ENCODE measurements around the gene SLC7A14.
A peak's percentile ranks its signal among the peaks of the same experiment; 100 is the strongest.

Gene SLC7A14

GRCh38 chr3:170532573-170532972 lies 53.3 kb downstream of the SLC7A14 start:
- no peak for FAIRE-seq

- FAIRE-seq = no peak
Measured at GRCh38 chr3:170531657-170532335, 54.1 kb downstream of the SLC7A14 start.

DNA sequence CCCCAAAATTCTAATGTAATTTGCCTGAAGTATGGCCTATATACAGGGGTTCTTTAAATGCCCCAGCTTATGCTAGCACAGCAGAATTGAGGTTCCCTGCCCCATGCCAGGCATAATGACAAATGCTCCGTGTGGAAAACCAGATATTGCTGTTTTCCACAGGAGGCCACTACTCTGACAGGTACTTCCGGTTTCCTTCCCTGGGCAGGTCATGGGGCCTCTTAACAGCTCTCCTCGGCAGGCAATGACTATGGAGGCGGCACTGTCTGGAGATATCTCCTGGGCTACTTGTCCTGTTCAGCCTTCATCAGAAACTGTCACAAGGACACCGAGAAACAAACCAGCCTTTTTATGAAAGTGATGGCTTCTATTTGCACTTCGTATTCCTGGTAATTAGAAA lies 54.8 kb downstream of the SLC7A14 start:
- FAIRE-seq = no peak

GRCh38 chr3:170529912-170530311 lies 56.0 kb downstream of the SLC7A14 start:
- no peak for FAIRE-seq

- FAIRE-seq = no peak
Measured at GRCh38 chr3:170529346-170529745, 56.5 kb downstream of the SLC7A14 start.

- FAIRE-seq = no peak
Measured at GRCh38 chr3:170528726-170529125, 57.1 kb downstream of the SLC7A14 start.

DNA sequence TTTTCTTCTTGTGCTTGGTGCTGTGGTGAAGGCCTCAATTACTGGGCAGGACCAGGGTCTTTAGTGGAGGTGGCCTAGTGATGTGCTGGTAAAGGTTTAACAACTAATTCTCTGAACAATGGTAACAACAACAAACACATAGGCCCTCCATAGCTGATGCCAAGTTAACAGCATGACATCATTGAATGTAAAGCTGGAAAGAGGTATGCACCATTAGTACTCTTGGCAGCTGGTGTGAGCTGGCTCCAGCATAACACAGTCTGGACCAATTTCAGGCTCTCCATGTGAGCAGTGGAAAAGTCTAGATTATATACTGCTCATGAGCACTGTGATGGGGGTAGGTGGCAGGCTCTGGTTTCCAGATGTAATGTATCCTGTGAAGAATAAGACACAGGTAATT lies 61.8 kb downstream of the SLC7A14 start:
- FAIRE-seq = no peak

- FAIRE-seq = no peak
Measured at GRCh38 chr3:170523248-170523647, 62.6 kb downstream of the SLC7A14 start.

DNA sequence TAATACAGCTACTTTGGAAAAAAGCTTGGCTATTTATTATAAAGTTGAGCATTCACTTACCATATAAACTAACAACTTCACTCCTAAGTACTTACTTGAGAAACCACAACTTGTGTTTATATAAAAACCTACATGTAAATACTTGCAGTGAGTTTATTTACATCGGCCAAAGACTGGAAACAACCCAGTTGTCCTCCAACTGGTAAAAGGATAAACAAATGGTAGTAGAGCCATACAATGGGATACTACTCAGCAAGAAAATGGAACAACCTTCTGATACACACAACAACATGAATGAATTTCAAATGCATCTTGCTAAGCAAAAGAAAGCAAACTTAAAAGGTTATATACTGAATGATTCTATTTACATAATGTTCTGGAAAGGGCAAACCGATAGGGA lies 63.7 kb downstream of the SLC7A14 start:
- FAIRE-seq = no peak

DNA sequence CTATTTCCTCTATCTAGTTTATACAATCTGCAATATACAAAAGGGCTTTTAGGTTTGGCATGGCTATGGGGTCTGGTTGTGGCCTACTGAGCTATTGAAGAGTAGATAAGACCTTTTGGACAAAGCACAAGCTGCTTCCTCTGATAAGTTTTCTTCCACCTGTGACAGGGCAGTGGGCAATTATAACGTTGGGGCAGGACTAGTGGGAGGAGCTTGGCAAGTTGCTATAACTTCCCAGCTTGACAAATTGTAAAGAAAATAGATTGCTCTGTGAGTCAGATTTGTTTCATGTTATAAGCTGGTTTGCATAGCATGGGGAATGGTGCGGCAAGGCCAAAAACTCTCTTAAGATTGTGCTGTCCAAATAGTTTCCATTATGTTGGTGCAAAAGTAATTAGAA lies 64.9 kb downstream of the SLC7A14 start:
- no peak for FAIRE-seq

GRCh38 chr3:170517242-170517945 lies 68.5 kb downstream of the SLC7A14 start:
- FAIRE-seq = no peak

DNA sequence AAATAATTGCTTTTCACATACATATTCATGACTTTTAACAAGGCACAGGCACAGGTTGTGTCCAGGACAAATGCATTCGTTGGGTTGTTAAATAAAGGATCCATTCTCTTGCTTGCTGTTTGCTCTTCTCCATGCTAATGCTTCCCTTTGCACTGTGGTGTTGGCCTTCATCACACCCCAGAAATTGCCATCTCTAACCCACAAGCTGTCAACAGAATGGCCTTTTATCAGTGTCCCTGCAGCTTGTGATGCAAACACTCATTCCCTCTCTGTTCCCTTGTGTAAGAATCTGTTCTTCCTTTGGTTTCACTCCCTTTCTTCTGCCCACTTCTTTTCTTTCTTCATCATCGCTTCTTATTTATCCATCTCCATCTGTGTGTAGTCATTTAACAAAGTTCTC lies 72.2 kb downstream of the SLC7A14 start:
- no peak for FAIRE-seq

GRCh38 chr3:170511371-170511770 lies 74.5 kb downstream of the SLC7A14 start:
- no peak for FAIRE-seq

GRCh38 chr3:170508839-170509238 lies 77.0 kb downstream of the SLC7A14 start:
- no peak for FAIRE-seq

DNA sequence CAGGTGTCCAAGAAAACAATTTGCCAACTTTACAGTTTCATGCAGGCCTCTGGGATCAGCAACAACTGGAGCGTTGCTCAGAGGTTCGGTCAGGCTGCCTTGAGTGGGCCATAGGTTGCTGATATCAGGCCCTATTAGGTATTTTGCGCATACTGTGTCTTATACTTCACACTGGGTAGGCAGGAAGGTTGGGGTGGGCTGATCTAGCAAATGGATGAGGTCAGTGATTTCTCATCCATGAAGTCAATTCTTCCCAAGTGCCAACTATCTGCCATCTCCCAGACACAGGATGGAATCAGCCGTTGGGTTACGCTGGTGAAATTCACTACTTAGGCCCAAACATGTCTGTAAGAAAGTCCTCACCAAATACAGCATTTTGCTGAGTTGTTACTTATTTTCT lies 77.6 kb downstream of the SLC7A14 start:
- FAIRE-seq = no peak

DNA sequence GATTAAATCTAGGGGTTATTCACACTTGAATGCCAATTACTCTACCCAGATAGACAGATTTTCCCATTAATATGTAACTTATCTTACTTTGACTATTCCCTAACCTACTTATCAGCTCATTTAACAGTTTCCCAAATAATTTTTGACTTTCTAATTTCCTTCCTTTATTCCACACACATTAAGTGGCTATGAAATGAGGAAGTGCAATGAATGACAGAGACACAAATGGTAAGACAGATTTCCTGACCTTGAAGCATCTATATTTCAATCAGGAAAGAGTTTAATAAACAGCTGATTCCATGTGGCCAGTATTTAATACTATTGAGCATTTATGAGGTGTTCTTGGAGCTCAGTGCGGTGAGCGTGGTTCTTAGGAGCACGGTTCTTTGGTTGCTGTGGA lies 78.8 kb downstream of the SLC7A14 start:
- no peak for FAIRE-seq

DNA sequence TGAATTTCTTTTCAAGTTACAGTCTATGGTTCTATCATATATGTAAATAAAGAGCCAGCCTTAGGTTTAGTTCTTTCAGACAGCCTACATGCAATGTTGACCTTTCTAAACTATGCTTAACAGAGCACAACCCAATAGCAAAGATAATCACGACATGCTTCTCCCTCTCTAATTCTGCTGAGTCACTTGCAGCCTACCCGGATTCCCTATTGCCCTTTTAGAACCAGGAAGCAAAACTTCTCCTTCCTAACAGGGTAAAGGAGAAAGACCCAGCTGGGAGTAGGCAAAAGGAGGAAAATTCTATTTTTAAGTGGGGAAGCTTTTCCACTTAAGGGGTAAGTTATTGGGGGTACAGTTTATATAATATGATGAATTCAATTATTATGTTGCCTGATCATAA lies 79.3 kb downstream of the SLC7A14 start:
- FAIRE-seq = peak; percentile 58

DNA sequence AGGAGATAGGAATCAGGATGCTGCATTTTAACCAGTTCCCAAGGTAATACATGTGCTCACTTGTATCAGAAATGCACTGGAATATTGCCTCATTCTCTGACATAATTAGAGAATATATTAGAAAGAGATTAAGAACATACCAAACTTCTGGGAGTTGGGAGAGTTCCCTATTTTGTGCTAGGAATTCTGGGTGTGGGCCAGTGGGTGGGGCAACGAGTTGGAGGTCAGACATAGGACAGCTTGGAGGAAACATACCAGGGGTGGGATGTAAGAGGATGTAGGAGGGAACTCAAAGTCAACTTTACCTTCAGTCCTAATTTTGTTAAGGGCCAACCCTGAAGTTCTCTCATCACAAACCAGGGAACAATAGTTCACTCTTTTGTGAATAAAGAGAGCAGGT lies 83.6 kb downstream of the SLC7A14 start:
- FAIRE-seq = no peak

- FAIRE-seq = no peak
Measured at GRCh38 chr3:170500995-170501394, 84.9 kb downstream of the SLC7A14 start.

GRCh38 chr3:170500462-170500861 lies 85.4 kb downstream of the SLC7A14 start:
- FAIRE-seq = no peak

DNA sequence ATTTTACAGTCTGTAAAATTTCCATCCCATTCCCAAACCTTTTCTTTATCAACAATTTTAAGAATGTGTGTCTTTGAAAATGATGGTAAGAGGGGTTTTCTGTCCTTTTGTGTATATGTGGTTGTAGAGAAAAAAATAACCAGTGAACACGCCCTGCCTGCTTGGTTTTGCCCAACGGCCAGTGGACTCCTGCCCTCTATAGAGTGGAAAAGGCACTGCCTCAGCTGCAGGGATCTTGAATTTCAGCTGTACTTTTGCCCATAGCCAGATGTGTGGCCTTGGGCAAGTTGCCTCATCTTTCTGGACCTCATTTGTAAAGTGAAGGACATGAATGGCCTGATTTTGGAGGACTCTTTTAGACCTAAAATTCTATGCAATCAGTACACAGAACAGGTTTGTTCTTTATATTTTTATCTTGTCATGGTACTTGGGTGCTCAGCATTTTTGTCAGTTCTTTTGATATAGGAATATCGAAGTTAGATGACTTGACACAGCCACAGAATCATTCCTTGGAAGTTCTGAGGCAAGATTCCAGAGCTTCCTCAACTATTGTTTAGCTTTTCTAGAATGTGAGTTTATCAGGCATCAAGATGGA lies 86.2 kb downstream of the SLC7A14 start:
- no peak for FAIRE-seq

GRCh38 chr3:170497207-170498095 lies 88.4 kb downstream of the SLC7A14 start:
- FAIRE-seq = no peak

DNA sequence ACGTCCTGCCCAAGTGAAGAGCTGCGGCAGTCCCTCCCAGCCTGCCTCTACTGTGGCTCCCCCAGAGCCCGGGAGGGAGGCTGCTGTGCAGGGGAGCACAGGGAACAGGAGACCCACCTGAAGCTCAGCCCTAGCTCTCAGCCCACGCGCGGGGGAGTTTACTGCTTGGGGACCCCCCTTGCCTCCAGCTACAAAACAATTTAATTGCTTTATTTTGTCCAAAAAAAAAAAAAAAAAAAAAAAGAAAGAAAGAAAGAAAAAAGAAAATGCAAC lies 89.1 kb downstream of the SLC7A14 start:
- FAIRE-seq = no peak

All from islet of Langerhans (tissue), 1 donor.